Osteoblast (primary cell): ENCODE measurements around the gene DYNC2LI1. TPM values are rescaled to one million over a fixed set of nuclear protein-coding genes. Genes with fewer than 3 reads are reported as not detected.
A peak's percentile ranks its signal among the peaks of the same experiment; 100 is the strongest.

Source experiments
- DNase-seq: peaks from one replicate; pipeline ENCODE4 v3.0.0; 2011; ENCODE audit warnings: low spot score, mixed read lengths; ENCODE audit not compliant: insufficient read length; ENCODE audit errors: missing footprints
- H2AFZ ChIP-seq: 2 replicates; pipeline ENCODE4 v1.6.0; 2011; ENCODE audit warnings: mild to moderate bottlenecking, low read length
- H3K27ac ChIP-seq: 2 replicates; pipeline ENCODE4 v1.5.1; 2011; ENCODE audit warnings: mild to moderate bottlenecking, low read depth, low read length, moderate library complexity
- H3K27me3 ChIP-seq: 2 replicates; pipeline ENCODE4 v1.6.0; 2012; ENCODE audit warnings: mild to moderate bottlenecking, control low read depth, inconsistent platforms, low read length, moderate library complexity; ENCODE audit not compliant: insufficient read depth
- H3K36me3 ChIP-seq: 2 replicates; pipeline ENCODE4 v1.5.1; 2011; ENCODE audit warnings: mild to moderate bottlenecking, low read length, control low read depth, moderate library complexity; ENCODE audit not compliant: insufficient read depth
- H3K4me1 ChIP-seq: 2 replicates; pipeline ENCODE4 v1.5.1; 2011; ENCODE audit warnings: mild to moderate bottlenecking, low read length, control low read depth, moderate library complexity; ENCODE audit not compliant: insufficient read depth
- H3K4me2 ChIP-seq: 2 replicates; pipeline ENCODE4 v1.6.0; 2011; ENCODE audit warnings: mild to moderate bottlenecking, low read length; ENCODE audit not compliant: insufficient read depth
- H3K4me3 ChIP-seq: fragments of 200-600 bp; sonication (generic); 3 replicates; pipeline ENCODE4 v1.5.1; 2012; ENCODE audit warnings: mild to moderate bottlenecking, low read length, inconsistent platforms; ENCODE audit not compliant: insufficient read depth
- H3K79me2 ChIP-seq: 2 replicates; pipeline ENCODE4 v1.6.0; 2012; ENCODE audit warnings: mild to moderate bottlenecking, low read length, control low read depth, inconsistent platforms; ENCODE audit not compliant: insufficient read depth
- H3K9me3 ChIP-seq: 2 replicates; pipeline ENCODE4 v1.5.1; 2011; ENCODE audit warnings: low read depth, low read length, control low read depth
- H4K20me1 ChIP-seq: 2 replicates; pipeline ENCODE4 v1.6.0; 2012; ENCODE audit warnings: mild to moderate bottlenecking, low read length, control low read depth; ENCODE audit not compliant: insufficient read depth
- total RNA-seq: library from RNA; depleted of rRNA; stranded (reverse); fragments of >200 nt; gene quantifications from 2 replicates; pipeline ENCODE4 v1.2.3, GENCODE V29; 2012
- TF ChIP-seq, protein P1 (sequence below): IDR thresholded peaks from 2 replicates; pipeline ENCODE4 v1.5.1; 2011; ENCODE audit warnings: mild to moderate bottlenecking, low read depth, low read length, moderate library complexity; ENCODE audit errors: extremely low read depth

Gene DYNC2LI1
- total RNA-seq, 1 donor, result 26.8 TPM

GRCh38 chr2:43792653-43793052 is 18.8 kb downstream of the DYNC2LI1 start:
- Histone ChIP-seq H3K9me3 (no peaks in the 10 kb centered on the region), H3K4me2 (no peak overlapping the region), H4K20me1 (no peaks in the 10 kb centered on the region), H2AFZ (no peak overlapping the region), H3K4me3 (no peak overlapping the region), H3K36me3 (peaks cover 19% of the 10 kb centered on the region), H3K79me2 (no peaks in the 10 kb centered on the region), H3K4me1 (no peaks in the 10 kb centered on the region), H3K27ac (no peak overlapping the region), H3K27me3 (no peaks in the 10 kb centered on the region)
- DNase-seq, result no peak
- TF ChIP-seq, protein P1, sequence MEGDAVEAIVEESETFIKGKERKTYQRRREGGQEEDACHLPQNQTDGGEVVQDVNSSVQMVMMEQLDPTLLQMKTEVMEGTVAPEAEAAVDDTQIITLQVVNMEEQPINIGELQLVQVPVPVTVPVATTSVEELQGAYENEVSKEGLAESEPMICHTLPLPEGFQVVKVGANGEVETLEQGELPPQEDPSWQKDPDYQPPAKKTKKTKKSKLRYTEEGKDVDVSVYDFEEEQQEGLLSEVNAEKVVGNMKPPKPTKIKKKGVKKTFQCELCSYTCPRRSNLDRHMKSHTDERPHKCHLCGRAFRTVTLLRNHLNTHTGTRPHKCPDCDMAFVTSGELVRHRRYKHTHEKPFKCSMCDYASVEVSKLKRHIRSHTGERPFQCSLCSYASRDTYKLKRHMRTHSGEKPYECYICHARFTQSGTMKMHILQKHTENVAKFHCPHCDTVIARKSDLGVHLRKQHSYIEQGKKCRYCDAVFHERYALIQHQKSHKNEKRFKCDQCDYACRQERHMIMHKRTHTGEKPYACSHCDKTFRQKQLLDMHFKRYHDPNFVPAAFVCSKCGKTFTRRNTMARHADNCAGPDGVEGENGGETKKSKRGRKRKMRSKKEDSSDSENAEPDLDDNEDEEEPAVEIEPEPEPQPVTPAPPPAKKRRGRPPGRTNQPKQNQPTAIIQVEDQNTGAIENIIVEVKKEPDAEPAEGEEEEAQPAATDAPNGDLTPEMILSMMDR, result no peak

- Histone ChIP-seq H3K4me2 (no peak overlapping the region), H3K4me1 (no peaks in the 10 kb centered on the region), H3K79me2 (no peaks in the 10 kb centered on the region), H3K36me3 (peaks cover 14% of the 10 kb centered on the region), H3K9me3 (no peaks in the 10 kb centered on the region), H3K4me3 (no peak overlapping the region), H4K20me1 (no peaks in the 10 kb centered on the region), H2AFZ (no peak overlapping the region), H3K27ac (no peak overlapping the region), H3K27me3 (no peaks in the 10 kb centered on the region)
- TF ChIP-seq, protein P1, result no peak
- DNase-seq, result no peak
These were observed 21.1 kb downstream of the DYNC2LI1 start for GRCh38 chr2:43794956-43795355.

- H2AFZ ChIP-seq, result no peak overlapping the region
- H3K36me3 ChIP-seq, result peaks cover 14% of the 10 kb centered on the region
- H3K27ac ChIP-seq, result no peak overlapping the region
- no peaks in the 10 kb centered on the region for H3K79me2 ChIP-seq
- no peak overlapping the region for H3K4me3 ChIP-seq
- no peaks in the 10 kb centered on the region for H3K27me3 ChIP-seq
- H4K20me1 ChIP-seq, result no peaks in the 10 kb centered on the region
- TF ChIP-seq, protein P1, result no peak
- H3K4me2 ChIP-seq, result no peak overlapping the region
- no peaks in the 10 kb centered on the region for H3K4me1 ChIP-seq
- no peak for DNase-seq
- H3K9me3 ChIP-seq, result no peaks in the 10 kb centered on the region
These were observed 22.4 kb downstream of the DYNC2LI1 start for GRCh38 chr2:43796206-43796605.

- Histone ChIP-seq H2AFZ (no peak overlapping the region), H4K20me1 (no peaks in the 10 kb centered on the region), H3K4me2 (no peak overlapping the region), H3K79me2 (no peaks in the 10 kb centered on the region), H3K27me3 (no peaks in the 10 kb centered on the region), H3K4me3 (no peak overlapping the region), H3K36me3 (peaks cover 9% of the 10 kb centered on the region), H3K4me1 (no peaks in the 10 kb centered on the region), H3K9me3 (no peaks in the 10 kb centered on the region), H3K27ac (no peak overlapping the region)
- DNase-seq, result peak; percentile 41
- TF ChIP-seq, protein P1, result peak; percentile 44
These were observed 24.5 kb downstream of the DYNC2LI1 start for GRCh38 chr2:43798300-43798699.
